ENCODE results near the gene FAM162A. TPM values are rescaled to one million over a fixed set of nuclear protein-coding genes. Genes with fewer than 3 reads are reported as not detected.

The FAM162A gene
- total and polyA plus RNA-seq, 10 donors = 9.3 to 57.1 (median 25.8) TPM

DNA sequence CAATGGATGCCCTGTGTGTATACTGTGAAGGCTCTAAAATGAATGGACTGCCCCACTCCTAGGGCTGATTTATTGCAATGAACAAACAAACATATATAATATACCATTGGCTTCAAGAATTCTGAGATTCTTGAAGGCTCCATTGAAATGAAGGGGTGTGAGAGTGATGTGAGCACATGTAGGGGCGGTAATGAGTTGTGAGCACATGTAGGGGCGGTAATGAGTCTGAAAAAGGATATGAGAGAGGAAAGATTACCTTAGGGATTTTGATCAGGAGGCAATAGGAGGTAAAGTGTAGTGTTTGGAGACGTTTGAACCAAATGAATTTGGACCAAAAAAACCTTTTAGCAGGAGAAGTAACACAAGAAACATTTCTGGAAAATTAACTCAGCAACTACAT is 3.7 kb downstream of the FAM162A start:
- H3K4me3 ChIP-seq = no peak overlapping the region

DNA sequence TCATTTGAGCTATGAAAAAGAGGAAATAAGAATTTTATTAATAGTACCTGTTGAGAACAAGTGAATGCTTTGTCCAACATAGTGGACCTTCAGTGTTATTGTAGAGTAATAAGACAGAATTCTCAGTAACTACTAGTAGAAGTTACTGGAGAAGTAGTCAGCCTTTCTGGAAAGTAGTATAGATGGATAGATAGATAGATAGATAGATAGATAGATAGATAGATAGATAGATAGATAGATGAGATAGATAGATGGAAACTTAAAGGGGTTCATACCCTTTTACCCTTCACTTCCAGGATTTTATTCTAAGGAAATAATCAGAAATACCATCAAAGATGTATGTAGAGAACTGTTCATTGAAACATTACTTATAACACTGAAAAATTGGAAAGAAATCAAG is 5.2 kb downstream of the FAM162A start:
- intact Hi-C loops (cut with DNase I; ENCODE audit: low total_unique reads) = no loop called here

More for the DNA sequence above, 3.7 kb downstream of the FAM162A start:
- no peak for DNase-seq
- Histone ChIP-seq H3K27ac (no peak overlapping the region), H3K4me1 (peaks cover 10 to 38% (median 22%) of the 10 kb centered on the region in 6 donors), H3K9me3 (no peaks in the 10 kb centered on the region), H3K36me3 (peaks cover 0 to 9% (median 0%) of the 10 kb centered on the region in 6 donors), H3K27me3 (replicated peaks in 1 of 7) (no peaks in the 10 kb centered on the region)
- no peak for TF ChIP-seq POLR2A (IDR thresholded peaks at IDR 0.05)
- TF ChIP-seq, protein P1, sequence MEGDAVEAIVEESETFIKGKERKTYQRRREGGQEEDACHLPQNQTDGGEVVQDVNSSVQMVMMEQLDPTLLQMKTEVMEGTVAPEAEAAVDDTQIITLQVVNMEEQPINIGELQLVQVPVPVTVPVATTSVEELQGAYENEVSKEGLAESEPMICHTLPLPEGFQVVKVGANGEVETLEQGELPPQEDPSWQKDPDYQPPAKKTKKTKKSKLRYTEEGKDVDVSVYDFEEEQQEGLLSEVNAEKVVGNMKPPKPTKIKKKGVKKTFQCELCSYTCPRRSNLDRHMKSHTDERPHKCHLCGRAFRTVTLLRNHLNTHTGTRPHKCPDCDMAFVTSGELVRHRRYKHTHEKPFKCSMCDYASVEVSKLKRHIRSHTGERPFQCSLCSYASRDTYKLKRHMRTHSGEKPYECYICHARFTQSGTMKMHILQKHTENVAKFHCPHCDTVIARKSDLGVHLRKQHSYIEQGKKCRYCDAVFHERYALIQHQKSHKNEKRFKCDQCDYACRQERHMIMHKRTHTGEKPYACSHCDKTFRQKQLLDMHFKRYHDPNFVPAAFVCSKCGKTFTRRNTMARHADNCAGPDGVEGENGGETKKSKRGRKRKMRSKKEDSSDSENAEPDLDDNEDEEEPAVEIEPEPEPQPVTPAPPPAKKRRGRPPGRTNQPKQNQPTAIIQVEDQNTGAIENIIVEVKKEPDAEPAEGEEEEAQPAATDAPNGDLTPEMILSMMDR (IDR thresholded peaks at IDR 0.05 in 8 of 11, conservative IDR thresholded peaks at IDR 0.05 in 3 of 11) = no peak
- no peak for TF ChIP-seq POLR2AphosphoS5 (IDR thresholded peaks at IDR 0.05)
- WGBS, 5 donors = 78 to 91% (median 84%) methylated on average over 3 of the region's 3 CpGs
- intact Hi-C loops (cut with DNase I; ENCODE audit: low total_unique reads) = no loop called here

DNA sequence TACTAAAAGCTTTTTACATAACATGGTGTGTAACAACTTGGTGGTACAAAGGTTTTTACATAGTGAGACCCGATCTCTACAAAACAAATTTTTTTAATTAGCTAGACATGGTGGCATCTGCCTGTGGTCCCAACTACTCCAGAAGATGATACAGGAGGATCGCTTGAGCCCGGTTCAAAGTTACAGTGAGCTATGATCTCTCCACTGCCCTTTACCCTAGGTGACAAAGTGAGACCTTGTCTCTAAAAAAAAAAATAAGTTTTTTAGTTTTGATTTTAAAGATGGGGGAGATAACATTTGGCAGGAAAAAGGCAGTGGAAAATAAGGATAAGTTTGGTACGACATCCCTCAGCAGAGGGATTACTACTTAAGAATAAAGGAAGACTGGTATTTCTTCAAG is 5.9 kb downstream of the FAM162A start:
- Histone ChIP-seq H3K9me3 (no peaks in the 10 kb centered on the region), H3K36me3 (peaks cover 0 to 18% (median 0%) of the 10 kb centered on the region in 6 donors), H3K27me3 (replicated peaks in 1 of 7) (no peaks in the 10 kb centered on the region), H3K27ac (peak overlapping the region in 4 of 8 donors; percentile 31 to 65 (median 54)), H3K4me3 (no peak overlapping the region), H3K4me1 (peaks cover 5 to 32% (median 14%) of the 10 kb centered on the region in 6 donors)
- intact Hi-C loops (cut with DNase I; ENCODE audit: low total_unique reads) = no loop called here
- DNase-seq = no peak
- 80 to 91% (median 90%) methylated on average over 4 of the region's 4 CpGs for WGBS, 5 donors
- TF ChIP-seq POLR2A (IDR thresholded peaks at IDR 0.05) = no peak
- TF ChIP-seq, protein P1 (IDR thresholded peaks at IDR 0.05 in 8 of 11, conservative IDR thresholded peaks at IDR 0.05 in 3 of 11) = no peak
- no peak for TF ChIP-seq POLR2AphosphoS5 (IDR thresholded peaks at IDR 0.05)

More for the DNA sequence above, 5.2 kb downstream of the FAM162A start:
- H3K36me3 ChIP-seq = peaks cover 0 to 18% (median 0%) of the 10 kb centered on the region in 6 donors
- H3K27ac ChIP-seq = no peak overlapping the region
- no peak overlapping the region for H3K4me3 ChIP-seq
- DNase-seq = no peak
- no peak for TF ChIP-seq POLR2AphosphoS5 (IDR thresholded peaks at IDR 0.05)
- TF ChIP-seq, protein P1 (IDR thresholded peaks at IDR 0.05 in 8 of 11, conservative IDR thresholded peaks at IDR 0.05 in 3 of 11) = no peak
- no peak for TF ChIP-seq POLR2A (IDR thresholded peaks at IDR 0.05)
- H3K9me3 ChIP-seq = no peaks in the 10 kb centered on the region
- no peaks in the 10 kb centered on the region for H3K27me3 ChIP-seq (replicated peaks in 1 of 7)
- peaks cover 10 to 39% (median 20%) of the 10 kb centered on the region in 6 donors for H3K4me1 ChIP-seq

DNA sequence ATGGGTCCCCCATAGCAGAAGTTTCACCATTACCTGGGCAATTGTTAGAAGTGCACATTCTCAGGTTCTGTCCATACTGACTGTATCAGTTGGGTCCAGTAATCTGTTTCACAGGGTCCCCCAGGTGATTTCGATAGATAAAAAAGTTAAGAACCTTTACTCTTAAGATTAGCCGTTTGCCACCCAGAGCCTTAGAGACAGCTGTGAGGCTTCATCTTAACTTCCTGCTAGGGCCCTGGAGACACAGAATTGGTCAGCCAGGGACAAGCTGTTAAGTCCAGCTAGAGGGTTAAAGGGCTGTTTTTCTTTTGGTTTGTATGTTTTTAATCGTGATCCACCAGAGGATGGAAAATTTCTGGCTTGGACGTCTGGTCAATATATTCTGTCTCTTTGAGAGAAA is 6.7 kb downstream of the FAM162A start:
- intact Hi-C loops (cut with DNase I; ENCODE audit: low total_unique reads) = no loop called here
- no peak overlapping the region for H3K4me3 ChIP-seq
- H3K27me3 ChIP-seq (replicated peaks in 1 of 7) = no peaks in the 10 kb centered on the region
- DNase-seq = no peak
- peaks cover 0 to 24% (median 6%) of the 10 kb centered on the region in 6 donors for H3K4me1 ChIP-seq
- TF ChIP-seq POLR2AphosphoS5 (IDR thresholded peaks at IDR 0.05) (peak in 1 of 3 donors; percentile 30), POLR2A (IDR thresholded peaks at IDR 0.05) (no peak)
- TF ChIP-seq, protein P1 (IDR thresholded peaks at IDR 0.05 in 8 of 11, conservative IDR thresholded peaks at IDR 0.05 in 3 of 11) = no peak
- no peaks in the 10 kb centered on the region for H3K9me3 ChIP-seq
- WGBS, 5 donors = 56 to 86% (median 75%) methylated on average over 4 of the region's 4 CpGs
- H3K36me3 ChIP-seq = peaks cover 0 to 18% (median 0%) of the 10 kb centered on the region in 6 donors
- peak overlapping the region in 6 of 8 donors; percentile 3 to 65 (median 40) for H3K27ac ChIP-seq

Data from spleen (tissue), 11 donors.